ENCODE measurements around the gene ARHGAP24. TPM values are rescaled to one million over a fixed set of nuclear protein-coding genes. Genes with fewer than 3 reads are reported as not detected.

ARHGAP24 gene
- total and polyA plus RNA-seq, 2 donors (not counting 3 experiments of a cell fraction or from before 2014, with no cell fraction given): 52.1 to 79.4 TPM

- FAIRE-seq (no peak), DNase-seq (ENCODE audit: low read depth, low spot score) (no peak)
- peaks cover 2% of the 10 kb centered on the region for H4K20me1 ChIP-seq (replicated peaks; ENCODE audit: control insufficient read depth, extremely low read depth, insufficient read depth, low read length)
- H3K4me2 ChIP-seq (ENCODE audit: insufficient read depth, low read length): no peak overlapping the region
- BruUV-seq (replicated peaks): no TSS peak
- no peak overlapping the region for H2AFZ ChIP-seq (ENCODE audit: low read depth, low read length)
- ChIA-PET POLR2A (no interaction called here), CTCF (interaction anchor here (1.1 to 1.2 kb wide), 2 partner anchors 10 to 14 kb away, joined by 3 read pairs; no protein-coding TSS in a partner anchor)
- no peaks in the 10 kb centered on the region for H3K36me3 ChIP-seq (ENCODE audit: control insufficient read depth in 2 of 2, extremely low read depth in 1 of 2, insufficient read depth in 2 of 2, low read length in 2 of 2)
- intact Hi-C loops (cut with micrococcal nuclease) (no loop called here), dilution Hi-C loops (cut with MboI; ENCODE audit: extremely low pct_ligation_motif_present, low sequenced_read_pairs) (no loop called here)
- TF ChIP-seq, protein P1, sequence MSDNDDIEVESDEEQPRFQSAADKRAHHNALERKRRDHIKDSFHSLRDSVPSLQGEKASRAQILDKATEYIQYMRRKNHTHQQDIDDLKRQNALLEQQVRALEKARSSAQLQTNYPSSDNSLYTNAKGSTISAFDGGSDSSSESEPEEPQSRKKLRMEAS (IDR thresholded peaks at IDR 0.05; ENCODE audit: insufficient read depth, insufficient read length): no peak
- TF ChIP-seq JUN (IDR thresholded peaks at IDR 0.05; ENCODE audit: borderline replicate concordance, insufficient read depth, insufficient read length, low read depth) (no peak), POLR2A (IDR thresholded peaks at IDR 0.05; ENCODE audit: low read depth, low read length) (no peak), EZH2 (IDR thresholded peaks at IDR 0.05; ENCODE audit: borderline replicate concordance, low read depth, low read length, severe bottlenecking) (no peak), MYC (IDR thresholded peaks at IDR 0.05; ENCODE audit: low read depth, low read length) (no peak), POLR2AphosphoS5 (IDR thresholded peaks at IDR 0.05; ENCODE audit: insufficient read depth, low read depth, low read length) (no peak), FOS (IDR thresholded peaks at IDR 0.05; ENCODE audit: borderline replicate concordance, insufficient read depth, low read length) (no peak), GATA2 (IDR thresholded peaks at IDR 0.05; ENCODE audit: insufficient read depth, insufficient read length, low read depth, low read length) (no peak)
- TF ChIP-seq, protein P2, sequence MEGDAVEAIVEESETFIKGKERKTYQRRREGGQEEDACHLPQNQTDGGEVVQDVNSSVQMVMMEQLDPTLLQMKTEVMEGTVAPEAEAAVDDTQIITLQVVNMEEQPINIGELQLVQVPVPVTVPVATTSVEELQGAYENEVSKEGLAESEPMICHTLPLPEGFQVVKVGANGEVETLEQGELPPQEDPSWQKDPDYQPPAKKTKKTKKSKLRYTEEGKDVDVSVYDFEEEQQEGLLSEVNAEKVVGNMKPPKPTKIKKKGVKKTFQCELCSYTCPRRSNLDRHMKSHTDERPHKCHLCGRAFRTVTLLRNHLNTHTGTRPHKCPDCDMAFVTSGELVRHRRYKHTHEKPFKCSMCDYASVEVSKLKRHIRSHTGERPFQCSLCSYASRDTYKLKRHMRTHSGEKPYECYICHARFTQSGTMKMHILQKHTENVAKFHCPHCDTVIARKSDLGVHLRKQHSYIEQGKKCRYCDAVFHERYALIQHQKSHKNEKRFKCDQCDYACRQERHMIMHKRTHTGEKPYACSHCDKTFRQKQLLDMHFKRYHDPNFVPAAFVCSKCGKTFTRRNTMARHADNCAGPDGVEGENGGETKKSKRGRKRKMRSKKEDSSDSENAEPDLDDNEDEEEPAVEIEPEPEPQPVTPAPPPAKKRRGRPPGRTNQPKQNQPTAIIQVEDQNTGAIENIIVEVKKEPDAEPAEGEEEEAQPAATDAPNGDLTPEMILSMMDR (IDR thresholded peaks at IDR 0.05; ENCODE audit: extremely low read depth in 1 of 2, insufficient read depth in 1 of 2, low read depth in 1 of 2, low read length in 2 of 2): no peak
- no peak overlapping the region for H3K27ac ChIP-seq (ENCODE audit: insufficient read depth, low read depth, low read length)
- no peaks in the 10 kb centered on the region for H3K9me1 ChIP-seq (replicated peaks; ENCODE audit: control insufficient read depth, extremely low read depth, insufficient read depth, low read length)
- no peak overlapping the region for H3K9ac ChIP-seq (replicated peaks; ENCODE audit: extremely low read depth, insufficient read depth, low read length)
- H3K27me3 ChIP-seq (ENCODE audit: control insufficient read depth in 2 of 2, insufficient read depth in 2 of 2, low read length in 2 of 2): no peaks in the 10 kb centered on the region
- H3K4me3 ChIP-seq (replicated peaks in 1 of 3; ENCODE audit: insufficient read depth in 1 of 3, low read depth in 1 of 3, low read length in 3 of 3): no peak overlapping the region
- no peaks in the 10 kb centered on the region for H3K9me3 ChIP-seq (replicated peaks; ENCODE audit: control insufficient read depth, insufficient read depth, low read length)
- H3K79me2 ChIP-seq (ENCODE audit: control insufficient read depth, insufficient read depth, low read length): peaks cover 94% of the 10 kb centered on the region
- peaks cover 29% of the 10 kb centered on the region for H3K4me1 ChIP-seq (ENCODE audit: control insufficient read depth, extremely low read depth, insufficient read depth, low read length)
Measured at GRCh38 chr4:85866508-85866907, 391.6 kb downstream of the ARHGAP24 start.

Data from endothelial cell of umbilical vein (primary cell).